Bronchial smooth muscle cell (primary cell): ENCODE measurements around the gene PXN. TPM values are rescaled to one million over a fixed set of nuclear protein-coding genes. Genes with fewer than 3 reads are reported as not detected.

Experiments used
- total RNA-seq: library from RNA; depleted of rRNA; stranded (reverse); fragments of >200 nt; gene quantifications from 2 replicates; pipeline ENCODE4 v1.2.1, GENCODE V29; 2014

PXN gene
- 13.7 and 22.9 TPM in 2 replicates for total RNA-seq

DNA sequence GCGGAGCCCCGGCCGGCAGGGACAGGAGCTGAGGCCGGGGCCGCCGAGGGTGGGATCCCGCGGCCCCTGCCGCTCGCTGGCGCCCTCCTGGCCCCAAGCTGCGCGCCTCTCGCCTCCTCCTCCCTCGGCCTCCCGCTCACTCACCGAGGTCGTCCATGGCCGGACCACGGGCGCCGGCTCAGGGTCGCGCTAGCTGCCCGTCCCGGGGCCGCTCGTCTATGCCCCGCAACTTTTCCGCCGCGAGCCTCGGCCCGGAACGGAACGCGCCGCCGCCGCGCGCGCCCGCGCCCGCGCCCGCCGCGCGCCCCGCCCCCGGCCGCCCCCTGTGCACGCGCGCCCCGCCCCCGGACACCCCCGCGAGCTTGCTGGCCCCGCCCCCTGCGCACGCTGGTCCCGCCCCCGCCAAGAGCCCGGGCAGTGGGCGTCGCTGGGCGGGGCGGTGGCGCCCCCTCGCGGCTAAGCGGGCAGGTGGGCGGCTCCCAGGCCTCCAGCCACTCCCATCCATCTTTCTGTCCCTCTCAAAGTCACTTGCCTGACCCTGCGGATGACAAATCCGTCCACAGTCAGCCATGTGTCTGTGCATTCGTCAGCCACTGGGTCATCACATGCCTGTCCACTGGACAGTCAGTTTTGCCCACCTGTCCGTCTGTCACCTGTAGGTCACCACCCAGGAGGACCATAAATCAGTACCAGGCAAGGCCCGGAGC lies at the start of gene PXN:
PXN (minus strand) TSS at position 258 of the 707 bp plus-strand sequence; CDS start at position 157, 101 bp downstream.

DNA sequence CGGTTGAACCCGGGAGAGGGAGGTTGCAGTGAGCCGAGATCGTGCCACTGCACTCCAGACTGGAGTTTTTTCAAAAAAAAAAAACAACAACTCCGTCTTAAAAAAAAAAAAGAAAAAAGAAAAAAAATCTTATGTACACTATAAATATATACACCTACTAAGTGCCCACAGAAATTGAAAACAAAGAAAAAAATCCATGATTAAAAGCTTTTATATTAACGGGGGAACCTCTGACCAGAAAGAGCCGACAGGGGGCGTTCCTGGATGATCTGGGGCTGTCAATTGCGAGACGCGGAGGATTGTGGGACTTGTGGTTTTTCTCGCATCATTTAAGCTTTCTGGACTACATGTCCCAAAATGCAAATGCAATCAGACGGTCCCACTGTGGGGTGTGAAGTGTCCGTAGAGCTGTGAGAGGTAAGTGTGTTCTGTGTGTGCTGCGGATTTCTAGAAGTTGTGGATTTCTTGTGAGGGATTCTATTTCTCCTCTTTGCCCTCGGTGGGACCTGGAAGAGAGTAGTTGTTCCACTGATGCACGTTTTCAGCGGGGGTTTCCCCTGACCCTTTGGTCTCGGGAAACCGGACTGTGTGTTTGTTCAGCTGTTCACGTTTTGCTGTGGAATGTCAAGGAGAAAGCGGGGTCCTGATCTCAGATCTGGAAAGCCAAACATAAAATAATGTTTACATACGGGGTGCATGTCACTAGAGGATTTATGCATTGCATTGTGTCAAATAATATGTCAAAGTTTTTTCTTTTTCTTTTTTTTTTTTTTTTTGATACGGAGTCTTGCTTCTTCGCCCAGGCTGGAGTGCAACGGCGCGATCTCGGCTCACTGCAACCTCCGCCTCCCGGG lies 36.7 kb upstream of the PXN start, which contains the start of gene SIRT4:
SIRT4 (plus strand) TSS at position 360 of the 854 bp plus-strand sequence. CDS start 1,241 bp downstream, outside the sequence.

DNA sequence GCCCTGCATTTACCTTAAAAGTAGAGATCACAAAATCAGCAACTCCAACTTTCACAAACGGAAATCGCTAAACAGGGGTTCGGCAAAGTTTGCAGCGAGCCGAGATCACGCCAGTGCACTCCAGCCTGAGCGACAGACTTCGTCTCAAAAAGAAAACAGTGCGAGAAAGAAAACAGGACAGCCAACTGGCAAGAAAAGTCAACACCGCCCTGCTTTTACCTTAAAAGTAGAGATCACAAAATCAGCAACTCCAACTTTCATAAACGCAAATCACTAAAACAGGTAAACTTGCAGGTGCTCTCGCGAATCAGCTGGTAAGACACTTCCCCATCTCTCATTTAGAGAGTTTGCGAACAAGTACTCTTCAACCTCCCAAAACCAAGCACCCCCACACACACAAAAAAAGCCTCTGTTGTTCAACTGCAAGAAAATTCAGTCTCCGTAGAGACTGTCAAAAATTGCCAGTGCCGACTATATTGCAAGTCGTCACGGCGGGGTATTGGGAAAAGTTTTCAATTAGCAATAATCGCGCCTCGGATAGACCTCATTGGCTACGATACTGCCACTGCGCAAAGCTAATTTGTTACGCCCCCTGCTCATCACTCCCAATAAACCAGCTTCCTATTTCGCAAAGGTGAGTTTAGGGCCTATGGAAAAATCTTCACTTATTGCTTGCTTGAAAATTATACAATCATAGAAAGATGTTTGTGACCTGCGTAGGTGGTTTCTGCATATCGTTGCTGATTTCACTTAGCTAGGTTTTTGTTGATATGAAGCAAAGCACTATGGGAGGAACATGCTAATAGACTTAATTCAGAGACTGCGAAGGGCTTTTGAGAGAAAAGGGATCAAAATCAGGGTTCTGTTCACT lies 27.4 kb upstream of the PXN start, which contains the start of gene RNU4-1:
RNU4-1 (minus strand) TSS at position 577 of the 871 bp plus-strand sequence.

DNA sequence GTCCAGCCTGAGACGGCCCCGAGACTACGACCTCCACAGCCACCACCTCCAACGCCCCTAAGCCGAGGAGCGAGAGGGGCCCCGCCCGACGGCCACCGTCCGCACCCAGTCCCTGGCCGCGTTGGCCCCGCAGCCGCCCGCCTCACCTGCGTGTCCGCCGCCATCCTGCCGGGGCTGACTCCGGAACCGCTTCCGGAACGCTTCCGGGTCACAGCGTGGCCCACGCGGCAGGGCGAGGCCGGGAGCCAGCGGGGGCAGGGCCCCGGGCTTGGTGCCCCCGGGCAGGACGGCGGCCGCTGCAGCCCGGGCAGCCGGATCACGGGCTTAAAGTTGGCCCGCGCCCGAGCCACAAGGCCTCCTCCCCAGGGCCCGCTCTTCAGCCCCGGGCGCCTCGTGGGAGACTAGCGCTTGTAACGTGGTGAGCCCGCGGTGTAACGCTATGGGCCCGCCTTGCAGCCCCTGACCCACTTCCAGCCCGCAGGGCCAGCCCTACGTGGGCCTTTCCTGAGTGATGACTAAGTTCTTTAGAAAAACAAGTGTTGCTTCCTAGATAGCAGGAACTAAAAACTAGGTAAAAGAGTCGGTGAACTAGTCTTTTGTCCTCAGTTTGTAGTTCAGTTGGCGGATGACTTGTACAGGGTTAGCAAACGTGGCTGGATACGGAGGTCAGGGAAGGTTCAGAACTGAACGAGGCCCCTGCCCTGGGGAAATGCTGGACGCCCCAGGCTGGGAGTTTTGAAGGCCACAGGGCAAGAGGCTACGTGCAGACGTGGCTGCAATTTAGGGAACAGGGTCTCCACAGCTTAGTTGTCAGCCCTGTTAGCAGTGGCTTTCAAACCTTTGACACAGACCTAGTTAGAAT lies 70.8 kb downstream of the PXN start, which contains the start of gene GCN1:
GCN1 (minus strand) TSS at position 182 of the 862 bp plus-strand sequence; CDS start at position 164, 18 bp downstream.

Other genes with a start within 250 kb of the PXN start
- gene RAB35, start 149.0 kb downstream of the PXN start, total RNA-seq: 21.6 and 33.3 TPM in 2 replicates
- 65.5 and 66.7 TPM in 2 replicates for gene GCN1, start 71.0 kb downstream of the PXN start, total RNA-seq
- gene RPLP0, start 64.6 kb downstream of the PXN start, total RNA-seq: 3,592 and 5,815 TPM in 2 replicates
- gene RNU4-2, start 26.2 kb upstream of the PXN start, total RNA-seq: 755 and 2,327 TPM in 2 replicates
- gene RNU4-1, start 27.5 kb upstream of the PXN start, total RNA-seq: 503 and 1,049 TPM in 2 replicates
- 2.6 and 2.7 TPM in 2 replicates for gene SIRT4, start 36.6 kb upstream of the PXN start, total RNA-seq
- gene PLA2G1B, start 62.0 kb upstream of the PXN start, total RNA-seq: 0.17 TPM in 1 of 2 replicates, not detected in the other
- gene MSI1, start 103.4 kb upstream of the PXN start, total RNA-seq: under 0.01 TPM in 1 of 2 replicates, not detected in the other
- gene COX6A1, start 172.4 kb upstream of the PXN start, total RNA-seq: 754 and 795 TPM in 2 replicates
- 21.0 and 32.2 TPM in 2 replicates for gene TRIAP1, start 180.7 kb upstream of the PXN start, total RNA-seq
- gene GATC, start 180.7 kb upstream of the PXN start, total RNA-seq: 12.2 and 13.6 TPM in 2 replicates
- gene SRSF9, start 204.0 kb upstream of the PXN start, total RNA-seq: 185 and 240 TPM in 2 replicates
- 252 and 406 TPM in 2 replicates for gene DYNLL1, start 230.4 kb upstream of the PXN start, total RNA-seq